Medulla oblongata (tissue), 1 donor: ENCODE data around the gene ARL4C.

Source experiments
- DNase-seq: peaks from one replicate; pipeline ENCODE4 v3.0.0-alpha.2; 2015; ENCODE audit errors: extremely low spot score

ARL4C gene

DNA sequence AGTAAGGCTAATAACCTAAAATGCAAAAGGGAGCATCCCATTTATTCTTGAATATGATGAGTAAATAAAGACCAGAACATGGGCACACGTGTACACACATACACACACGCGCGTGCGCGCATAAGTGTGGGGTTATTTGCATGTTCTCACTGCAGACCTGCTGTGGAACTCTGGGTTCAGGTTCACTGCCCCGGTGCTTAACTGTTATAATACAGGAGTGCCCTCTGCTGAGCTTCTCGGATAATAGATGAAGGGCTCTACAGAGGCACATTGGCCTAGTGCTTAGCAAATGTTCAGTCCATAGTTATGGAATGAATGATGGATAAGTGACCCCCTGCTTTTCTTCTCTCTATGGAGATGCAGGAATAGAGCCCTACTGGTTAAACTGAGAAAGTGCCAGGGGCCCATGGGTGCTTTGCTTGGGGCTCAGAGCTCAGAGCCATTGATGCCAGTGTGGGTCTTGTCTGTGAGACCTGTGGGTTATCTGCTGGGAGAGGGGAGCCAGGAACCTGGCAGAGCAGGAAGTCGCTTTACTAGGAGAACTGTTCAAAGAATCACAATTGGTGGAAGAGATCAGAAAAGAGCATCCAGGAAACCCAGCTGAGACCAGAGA, 3.6 kb upstream of the ARL4C start:
- peak; percentile 72 for DNase-seq

DNA sequence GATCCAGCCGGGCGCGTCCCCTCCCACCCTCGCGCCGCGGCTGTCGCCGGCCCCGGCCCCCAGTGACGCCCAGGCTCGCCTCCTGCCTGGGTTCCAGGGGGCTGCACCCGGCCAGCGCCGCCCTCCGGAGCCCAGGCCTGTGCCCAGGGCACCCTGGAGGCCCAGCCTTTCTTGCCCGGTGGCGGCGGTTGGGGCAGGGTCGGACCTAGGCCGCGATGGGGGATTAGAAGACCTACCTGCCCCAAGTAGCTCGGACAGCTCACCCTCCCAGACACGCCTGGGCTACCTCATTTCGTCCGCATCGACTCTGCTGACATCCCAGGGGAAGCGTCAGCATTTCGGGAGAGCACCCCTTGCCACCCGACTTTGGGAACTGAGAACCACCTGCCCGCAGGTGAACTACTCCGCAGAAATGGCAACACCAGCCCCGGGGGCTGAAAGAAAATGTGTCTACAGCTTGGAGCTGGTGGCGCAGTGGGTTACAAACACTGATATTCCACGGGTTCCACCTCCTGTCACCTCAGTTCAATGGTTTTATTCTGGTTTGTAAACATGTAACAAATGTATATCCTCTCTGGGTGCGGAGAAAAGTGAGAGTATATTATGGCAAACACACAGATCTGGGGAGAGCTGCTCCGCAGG, 834 bp upstream of the ARL4C start:
- no peak for DNase-seq

DNA sequence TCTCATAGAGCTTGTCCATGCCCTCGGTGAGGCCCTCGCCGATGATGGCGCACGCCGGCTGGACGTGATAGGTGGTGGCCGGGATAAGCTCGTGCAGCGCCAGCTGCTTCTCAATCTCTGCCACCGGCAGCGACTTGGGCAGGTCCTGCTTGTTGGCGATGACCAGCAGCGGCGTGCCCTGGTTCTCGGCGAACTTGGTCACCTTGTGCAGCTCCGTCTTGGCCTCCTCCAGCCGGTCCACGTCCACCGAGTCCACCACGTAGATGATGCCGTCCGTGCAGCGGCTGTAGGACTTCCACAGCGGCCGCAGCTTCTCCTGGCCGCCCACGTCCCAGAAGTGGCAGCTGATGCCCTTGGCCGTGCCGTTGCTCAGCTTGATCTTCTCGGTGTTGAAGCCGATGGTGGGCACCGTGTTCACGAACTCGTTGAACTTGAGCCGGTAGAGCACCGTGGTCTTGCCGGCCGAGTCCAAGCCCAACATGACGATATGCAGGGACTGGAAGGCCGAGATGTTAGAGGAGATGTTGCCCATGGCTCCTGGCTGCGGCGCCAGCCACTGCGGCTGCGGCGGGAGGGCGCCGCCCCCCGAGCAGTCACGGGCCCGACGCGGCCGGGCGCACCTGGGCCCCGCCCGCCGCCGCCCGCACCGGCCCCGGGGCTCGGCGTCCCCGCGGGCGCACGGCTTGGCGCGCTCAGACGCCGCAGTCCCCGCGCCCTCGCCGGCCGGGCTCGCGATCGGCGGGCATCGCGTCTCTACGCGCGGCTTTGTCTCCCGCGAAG, 636 bp downstream of the ARL4C start:
- no peak for DNase-seq

DNA sequence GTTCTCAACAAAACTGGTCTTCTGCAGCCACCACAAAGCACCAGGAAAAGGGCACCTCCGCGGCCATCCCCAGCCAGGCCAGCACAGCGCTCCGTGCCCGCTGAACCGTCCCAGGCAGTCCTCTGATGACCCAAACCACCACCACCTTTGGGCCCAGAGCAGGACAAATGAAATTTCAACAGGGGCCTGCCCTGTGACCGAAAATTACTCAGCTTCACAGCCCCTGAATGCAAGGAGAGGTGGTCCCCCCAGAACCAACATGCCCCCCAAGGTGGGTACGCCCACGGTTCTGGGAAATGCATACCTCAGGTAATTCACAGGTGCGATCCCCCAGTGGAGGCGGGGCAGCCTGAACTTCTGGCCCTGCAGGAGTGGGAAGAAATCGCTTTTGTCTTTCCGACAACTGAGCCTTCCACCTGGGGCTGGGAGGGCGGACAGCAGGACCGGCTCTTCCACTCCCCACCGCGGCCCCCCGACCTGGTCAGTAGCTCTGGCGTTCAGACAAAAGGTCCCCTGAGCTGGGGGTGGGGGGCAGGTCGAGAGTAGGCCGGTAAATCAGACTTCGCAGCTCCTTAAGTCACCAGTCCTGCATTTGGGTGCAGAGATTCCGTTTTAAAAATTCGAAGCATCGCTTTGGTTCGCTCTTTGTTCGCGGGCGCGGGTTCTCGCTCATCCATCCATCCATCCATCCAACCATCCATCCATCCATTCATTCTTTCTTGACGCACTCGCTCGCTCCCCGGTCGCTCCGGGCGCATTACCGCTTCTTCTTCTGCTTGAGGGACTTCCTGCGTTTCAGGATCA, 1.4 kb downstream of the ARL4C start:
- DNase-seq = no peak

DNA sequence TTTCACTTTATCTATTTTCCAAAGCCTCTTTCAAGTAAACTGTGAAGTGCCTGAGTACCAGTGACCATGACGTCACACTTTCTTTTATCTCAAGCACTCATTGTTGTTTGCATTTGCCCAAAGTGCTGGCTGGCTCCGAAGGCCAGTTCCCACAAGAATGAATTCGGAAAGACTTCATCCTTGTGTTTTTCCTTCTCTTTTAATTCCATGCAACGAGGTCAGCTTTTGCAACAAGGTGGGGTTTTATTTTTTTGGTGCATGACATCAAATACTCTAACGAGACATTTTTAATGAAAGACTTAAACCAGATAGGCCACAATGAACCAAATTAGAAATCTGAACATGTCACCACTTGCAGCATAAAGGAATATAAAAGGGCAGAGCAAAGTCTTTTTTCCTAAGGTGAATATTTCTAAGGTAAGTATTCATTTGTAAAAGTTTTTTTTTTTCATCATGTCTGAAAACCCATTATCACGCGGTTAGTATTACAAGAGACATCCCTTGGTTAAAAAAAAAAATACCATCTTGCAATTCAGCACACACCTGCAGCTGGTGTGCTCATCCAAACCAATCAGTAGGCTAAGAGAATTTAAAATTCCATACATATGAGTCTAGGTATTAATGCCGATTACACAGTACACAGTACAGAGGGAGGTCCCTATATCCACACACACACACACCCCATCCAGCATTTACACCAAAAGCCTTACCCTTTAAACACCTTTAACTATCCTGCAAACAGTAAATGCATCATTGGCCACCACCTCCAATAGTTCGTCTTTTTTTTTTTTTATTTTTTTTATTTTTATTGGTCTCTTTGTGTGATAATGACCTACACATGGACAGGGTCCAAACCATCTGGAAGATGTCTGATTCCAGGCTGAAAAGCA, 2.3 kb downstream of the ARL4C start:
- peak; percentile 53 for DNase-seq

DNA sequence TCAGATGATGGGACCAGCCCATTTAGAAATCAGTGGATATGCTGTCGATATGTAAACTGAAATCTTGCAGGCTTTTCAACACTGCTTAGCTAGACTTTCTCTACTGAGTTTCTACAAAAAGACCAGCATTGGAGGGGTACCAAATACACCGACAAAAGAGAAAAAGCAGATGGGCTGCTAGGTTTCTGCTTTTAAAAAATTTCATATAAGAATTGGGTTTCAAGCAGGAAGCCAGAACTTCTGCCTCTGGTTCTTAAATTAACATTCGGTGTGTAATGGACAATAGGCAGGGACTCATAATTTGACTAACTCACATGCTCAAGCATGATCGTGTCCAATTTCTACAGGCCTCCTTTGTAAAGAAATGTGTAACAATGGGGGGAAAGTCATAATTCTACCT, 3.1 kb downstream of the ARL4C start:
- no peak for DNase-seq

DNA sequence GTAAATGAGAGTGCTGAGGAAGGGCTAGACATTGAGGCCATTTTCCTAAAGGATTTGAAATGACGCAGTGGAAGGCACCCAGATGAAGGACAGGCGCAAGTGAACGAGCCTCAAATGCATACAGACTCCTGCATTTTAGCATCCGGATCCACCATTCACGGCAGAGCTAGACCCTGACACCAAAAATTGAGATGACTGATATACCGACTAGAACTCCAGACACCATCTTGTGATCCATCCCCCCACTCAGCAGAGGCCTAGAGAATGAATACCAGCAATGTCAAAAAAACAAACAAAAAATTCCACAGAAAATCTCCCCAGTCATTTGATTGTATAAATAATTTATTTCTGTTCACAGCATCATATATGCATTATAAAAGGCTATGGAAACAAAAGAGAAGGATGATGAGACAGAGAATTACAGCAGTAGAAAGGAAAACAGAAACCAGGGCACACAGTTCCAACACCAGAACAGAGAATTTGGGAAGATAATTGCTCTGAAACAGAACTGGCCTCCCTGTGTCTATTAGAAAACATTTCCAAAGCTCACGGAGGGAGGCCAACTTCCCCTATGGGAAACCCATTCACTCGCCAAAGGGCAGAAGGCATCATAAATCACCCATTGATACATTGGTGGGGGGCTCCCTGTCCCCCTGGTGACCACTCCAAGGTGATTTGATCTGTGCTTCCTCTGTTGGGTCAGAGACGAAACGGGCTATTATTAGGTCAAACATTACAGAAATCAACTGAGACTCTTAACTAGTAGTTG, 4.0 kb downstream of the ARL4C start:
- no peak for DNase-seq

DNA sequence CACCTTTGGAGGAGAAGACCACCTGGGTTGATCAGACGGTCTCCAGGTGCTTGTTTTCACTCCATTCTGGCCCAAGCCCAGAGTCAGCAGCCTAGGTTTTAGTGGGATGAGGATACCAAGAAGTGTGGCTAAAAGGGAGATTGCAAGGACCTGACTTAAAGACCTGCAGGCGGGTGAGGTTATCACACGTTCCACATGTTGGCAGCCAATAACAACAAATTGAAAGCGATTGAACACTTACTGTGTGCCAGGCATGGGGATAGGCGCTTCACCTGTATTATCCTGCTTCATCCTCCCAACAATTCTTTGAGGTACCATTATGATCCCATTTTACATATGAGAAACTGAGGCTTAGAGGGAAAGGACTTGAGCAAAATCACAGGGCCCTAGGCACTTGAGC, 5.0 kb downstream of the ARL4C start:
- no peak for DNase-seq

DNA sequence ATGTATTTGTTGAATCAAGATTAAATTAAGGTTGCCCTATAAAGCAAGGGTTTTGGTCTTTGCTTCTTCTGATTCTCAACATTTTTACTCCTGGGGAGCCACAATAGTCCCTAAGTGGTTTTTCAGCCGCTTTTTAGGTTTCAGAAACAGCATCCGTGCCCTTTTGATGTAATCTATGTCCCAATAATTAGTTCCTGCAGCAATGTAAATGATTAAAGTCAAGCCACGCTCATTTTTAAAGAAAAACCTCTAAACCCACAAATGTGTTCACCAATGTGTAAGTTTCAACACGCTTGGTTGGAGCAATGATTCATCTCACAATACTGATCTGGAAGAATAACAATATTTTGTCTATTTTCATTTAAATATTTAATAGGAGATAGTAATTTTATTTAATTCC, 5.6 kb downstream of the ARL4C start:
- no peak for DNase-seq

DNA sequence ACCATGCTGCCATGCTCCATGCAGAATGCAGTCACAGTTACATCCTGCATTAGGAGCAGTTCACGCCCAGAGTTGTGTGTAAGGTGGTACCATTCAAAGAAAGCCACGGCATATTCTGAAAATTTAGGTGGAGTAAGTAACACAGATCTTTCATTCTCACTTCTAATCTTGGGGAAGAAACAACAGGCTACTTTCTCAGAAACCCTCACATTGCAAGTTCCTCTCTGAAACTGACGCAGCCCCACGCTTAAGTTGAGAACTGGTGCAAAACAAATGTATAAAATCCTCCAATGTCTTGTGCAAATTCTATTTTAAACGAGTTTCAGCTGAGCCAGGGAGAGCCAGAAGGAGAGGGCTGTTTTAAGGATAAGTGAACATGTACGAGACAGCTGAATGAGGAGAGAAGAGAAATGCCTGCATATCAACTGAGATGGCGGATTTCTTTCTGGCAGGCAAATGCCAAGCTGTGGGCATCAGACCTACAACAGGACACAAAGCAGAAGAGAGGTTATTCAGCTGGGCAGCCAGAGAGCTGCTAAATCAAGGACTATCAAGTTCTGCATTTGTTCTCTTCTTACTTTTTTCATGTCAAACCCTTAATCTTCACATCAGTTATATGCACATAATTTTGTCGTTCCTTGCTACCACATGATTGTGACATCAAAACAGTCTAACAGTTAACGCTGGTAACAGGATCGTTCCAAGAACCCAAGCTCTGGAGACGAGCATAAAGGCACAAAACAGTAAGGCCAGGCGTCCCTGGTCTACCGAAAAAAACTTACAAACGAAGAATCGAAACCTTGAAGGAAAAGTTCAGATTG, 6.4 kb downstream of the ARL4C start:
- peak; percentile 47 for DNase-seq

DNA sequence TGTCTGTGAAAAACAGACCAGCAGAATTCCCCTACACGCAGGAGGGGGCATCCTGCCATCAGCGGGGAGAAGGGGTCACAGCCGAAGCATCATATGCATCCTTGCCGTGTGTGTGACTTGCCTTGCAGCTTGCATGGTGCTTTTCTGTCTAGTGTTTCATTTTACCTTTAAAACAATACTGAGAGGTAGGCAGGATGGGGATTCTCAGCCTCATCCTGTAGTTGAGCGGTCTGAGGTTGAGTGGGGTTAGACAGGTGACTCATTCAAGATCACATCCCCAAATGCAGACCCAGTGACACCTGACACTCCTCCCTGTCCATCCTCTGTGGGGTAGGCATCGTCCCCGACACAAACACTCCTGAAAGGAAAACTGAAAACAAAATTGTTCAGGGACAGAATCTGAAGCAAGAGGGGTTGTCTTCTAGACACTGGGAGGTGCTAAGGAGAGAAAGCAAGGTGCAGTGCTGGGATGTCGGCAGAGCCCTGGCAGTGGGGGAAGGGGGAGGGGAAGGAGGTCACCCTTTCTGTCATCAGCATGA, 7.9 kb downstream of the ARL4C start:
- DNase-seq = no peak

DNA sequence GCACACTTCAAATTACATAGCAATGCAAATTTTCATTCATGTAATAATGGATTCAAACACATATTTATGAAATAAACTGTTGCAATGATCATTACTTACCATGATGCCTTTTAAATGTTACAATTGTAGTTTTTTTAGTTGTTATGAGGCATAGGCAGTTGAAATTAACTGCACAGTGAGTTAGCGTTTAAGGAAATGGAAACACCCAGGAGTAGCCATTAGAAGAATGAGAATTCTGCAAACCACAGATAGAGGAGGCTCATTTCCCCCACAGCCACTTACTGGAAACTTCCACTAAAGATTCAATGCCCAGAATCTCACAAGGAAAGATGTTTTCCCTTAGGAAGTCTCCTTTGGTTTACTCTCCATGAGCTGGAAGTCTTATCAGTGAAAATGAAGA, 8.4 kb downstream of the ARL4C start:
- no peak for DNase-seq

DNA sequence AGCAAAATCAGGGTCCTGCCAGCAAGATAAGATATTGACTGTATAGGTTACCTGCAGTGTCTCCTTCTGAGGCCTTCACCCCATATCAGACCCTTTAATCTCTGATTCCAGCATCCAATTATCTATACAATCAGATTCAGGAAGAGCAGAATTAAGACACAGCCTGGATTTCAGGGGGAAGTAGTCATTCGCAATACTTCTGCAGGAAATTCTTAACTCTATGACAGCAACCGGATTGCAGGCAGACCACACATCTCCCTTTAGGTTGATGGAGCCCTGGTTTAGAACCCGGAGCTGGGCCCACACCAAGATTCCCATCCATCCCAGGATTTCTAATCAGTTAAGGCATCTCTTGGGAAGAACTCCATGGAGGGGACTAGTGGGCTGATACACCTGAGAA, 9.5 kb downstream of the ARL4C start:
- no peak for DNase-seq

DNA sequence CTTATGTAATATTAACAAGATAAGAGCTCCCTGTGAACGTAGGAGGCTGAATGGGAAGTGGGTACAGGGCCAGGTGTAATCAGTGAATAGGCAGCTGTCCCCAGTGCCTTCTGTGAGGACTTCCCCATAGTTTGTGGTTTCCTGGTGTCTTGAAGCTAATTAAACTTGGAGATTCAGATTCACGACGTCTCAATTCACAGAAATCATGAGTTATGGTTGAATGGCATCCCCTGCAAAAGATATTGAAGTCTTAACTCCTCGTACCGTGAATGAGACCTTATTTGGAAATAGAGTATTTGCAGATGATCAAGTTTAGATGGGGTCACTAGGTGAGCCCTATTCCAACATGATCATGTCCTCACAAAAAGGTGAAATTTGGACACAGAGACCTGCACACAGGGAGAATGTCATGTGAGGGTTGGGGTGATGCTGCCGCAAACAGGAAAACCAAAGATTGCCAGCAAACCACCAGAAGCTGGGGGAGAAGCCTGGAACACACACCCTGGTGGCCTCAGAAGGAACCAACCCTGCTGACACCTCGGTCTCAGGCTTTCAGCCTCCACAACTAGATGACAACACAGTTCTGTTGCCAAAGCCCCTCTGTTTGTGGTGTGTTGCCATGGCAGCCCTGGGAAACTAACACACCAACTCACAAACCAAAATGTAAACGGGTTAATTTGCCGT, 13.2 kb downstream of the ARL4C start:
- no peak for DNase-seq

DNA sequence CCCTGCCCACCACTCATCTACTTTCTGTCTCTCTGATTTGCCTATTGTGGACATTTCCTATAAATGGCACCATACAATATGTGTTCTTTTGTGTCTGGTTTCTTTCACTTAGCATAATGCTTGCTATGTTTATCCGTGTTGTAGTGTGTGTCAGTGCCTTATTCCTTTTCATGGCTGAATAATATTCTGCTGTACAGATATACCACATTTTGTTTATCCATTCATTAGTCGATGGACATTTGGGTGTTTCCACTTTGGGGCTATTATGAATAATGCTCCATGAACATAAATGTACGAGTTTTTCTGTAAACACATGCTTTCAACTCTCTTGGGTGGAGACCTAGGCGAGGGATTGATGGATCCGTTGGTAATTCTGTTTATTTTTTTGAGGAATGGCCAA, 15.6 kb downstream of the ARL4C start:
- no peak for DNase-seq

DNA sequence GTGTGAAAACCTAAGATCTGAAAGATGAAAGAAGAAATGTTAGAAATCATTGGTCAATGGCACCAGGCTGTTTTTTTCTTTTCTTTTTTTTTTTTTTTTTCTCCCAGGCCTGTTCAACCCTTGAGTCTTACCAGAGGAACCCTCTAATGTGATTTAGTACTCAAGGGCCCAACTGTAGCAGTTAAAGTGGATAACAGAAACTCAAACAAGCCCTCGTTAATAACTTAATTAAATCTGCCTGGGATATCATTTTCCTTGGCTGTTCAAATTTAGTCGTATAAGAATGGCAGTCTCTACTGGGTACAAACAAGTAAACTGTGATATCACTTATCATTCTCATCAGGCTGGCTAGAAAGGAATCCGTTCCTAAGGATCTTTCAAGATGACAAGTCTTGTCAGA, 16.5 kb downstream of the ARL4C start:
- DNase-seq = no peak

DNA sequence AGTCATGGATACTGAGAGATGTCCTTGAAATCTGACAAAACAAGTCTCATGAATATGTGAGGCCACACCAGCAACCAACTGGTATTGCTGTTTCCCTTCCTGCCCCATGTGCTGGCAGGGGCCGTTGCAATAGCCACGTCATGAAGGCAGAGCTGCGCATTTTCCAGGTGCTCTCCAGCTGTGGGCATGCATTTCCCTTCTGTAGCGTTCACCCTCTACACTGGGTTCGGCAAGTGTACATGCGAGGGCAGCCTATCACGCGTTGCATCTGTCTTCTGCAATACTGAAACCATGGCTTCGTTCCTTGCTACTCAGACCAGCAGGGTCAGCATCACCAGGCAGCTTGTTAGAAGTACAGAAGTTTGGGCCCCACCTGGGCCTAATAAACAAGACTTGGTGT, 17.4 kb downstream of the ARL4C start:
- no peak for DNase-seq

DNA sequence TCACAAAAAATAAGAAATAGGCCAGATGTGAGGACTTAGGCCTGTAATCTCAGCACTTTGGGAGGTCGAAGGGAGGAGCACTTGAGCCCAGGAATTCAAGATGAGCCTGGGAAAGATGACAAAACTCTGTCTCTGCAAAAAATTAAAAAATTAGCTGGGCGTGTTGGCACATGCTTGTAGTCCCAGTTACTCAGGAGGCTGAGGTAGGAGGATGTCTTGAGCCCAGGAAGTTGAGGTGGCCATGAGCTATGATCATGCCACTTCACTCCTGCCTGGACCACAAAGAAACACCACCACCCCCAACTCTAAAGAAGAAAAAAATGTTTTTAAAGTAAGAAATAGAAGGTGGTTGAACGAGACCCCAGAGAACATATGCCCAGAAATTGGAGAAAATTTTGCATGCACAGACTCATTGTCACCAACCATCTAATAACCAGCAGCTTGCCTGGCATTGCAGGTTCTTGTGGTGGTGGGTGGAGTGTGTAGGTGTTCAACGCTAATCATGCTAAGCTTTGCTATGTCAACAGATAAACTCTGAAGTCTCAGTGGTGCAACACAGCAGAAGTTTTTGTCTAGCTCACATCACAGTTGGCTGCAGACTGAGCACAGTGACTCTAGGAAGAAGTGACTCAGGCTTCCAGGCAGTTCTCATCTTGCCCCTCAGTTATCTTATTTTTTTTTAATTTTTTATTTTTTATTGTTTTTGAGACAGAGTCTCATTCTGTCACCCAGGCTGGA, 18.6 kb downstream of the ARL4C start:
- no peak for DNase-seq
